HEK293T (cell line): ENCODE results near the gene ZNF483.
A peak's percentile ranks its signal among the peaks of the same experiment; 100 is the strongest.
"Not testable (repeated sequence)": the region's sequence is repeated elsewhere in the genome, so short reads cannot be mapped to it uniquely, and the experiment has no call there.

Experiments used
- CTCF ChIA-PET: fragments of 350-600 bp; formaldehyde crosslinking; extraction: SDS; loops from one replicate; lab custom pipeline; 2021; ENCODE audit warnings: antibody characterized with exemption, inconsistent platforms; lab: Yijun Ruan, JAX
- POLR2A ChIA-PET: fragments of 350-600 bp; formaldehyde crosslinking; extraction: SDS; loops from one replicate; lab custom pipeline; 2020; ENCODE audit warnings: antibody characterized with exemption, inconsistent platforms; lab: Yijun Ruan, JAX
- DNase-seq: peaks from one replicate; pipeline ENCODE4 v3.0.0; 2012; ENCODE audit warnings: mixed read lengths; ENCODE audit errors: extremely low spot score
- ARNT ChIP-seq: fragments of 450-650 bp; IDR thresholded peaks from 2 replicates; pipeline ENCODE4 v1.6.1; 2017; ENCODE audit warnings: mild to moderate bottlenecking
- BHLHE40 ChIP-seq: fragments of 450-650 bp; IDR thresholded peaks from 2 replicates; pipeline ENCODE4 v1.6.1; 2016; ENCODE audit warnings: mild to moderate bottlenecking, moderate library complexity, borderline replicate concordance
- CTBP1 ChIP-seq: fragments of 450-650 bp; IDR thresholded peaks from 2 replicates; pipeline ENCODE4 v1.6.1; 2016; ENCODE audit warnings: borderline replicate concordance
- ELF4 ChIP-seq: fragments of 450-650 bp; IDR thresholded peaks from 2 replicates; pipeline ENCODE4 v1.6.1; 2017; ENCODE audit warnings: antibody characterized with exemption
- FOXA1 ChIP-seq: fragments of 450-650 bp; IDR thresholded peaks from 2 replicates; pipeline ENCODE4 v1.6.1; 2016; ENCODE audit warnings: mild to moderate bottlenecking
- FOXK2 ChIP-seq: fragments of 450-650 bp; IDR thresholded peaks from 2 replicates; pipeline ENCODE4 v1.6.1; 2016; ENCODE audit warnings: mild to moderate bottlenecking
- FOXM1 ChIP-seq: fragments of 450-650 bp; IDR thresholded peaks from 2 replicates; pipeline ENCODE4 v1.6.1; 2017; ENCODE audit warnings: mild to moderate bottlenecking, borderline replicate concordance
- HDGF ChIP-seq: fragments of 450-650 bp; IDR thresholded peaks from 2 replicates; pipeline ENCODE4 v1.6.1; 2017; ENCODE audit warnings: antibody characterized with exemption, borderline replicate concordance
- L3MBTL2 ChIP-seq: fragments of 450-650 bp; conservative IDR thresholded peaks from 2 replicates; pipeline ENCODE4 v1.6.1; 2016; ENCODE audit warnings: mild to moderate bottlenecking
- LEF1 ChIP-seq: fragments of 450-650 bp; IDR thresholded peaks from 2 replicates; pipeline ENCODE4 v1.6.1; 2017; ENCODE audit warnings: mild to moderate bottlenecking, borderline replicate concordance
- NFRKB ChIP-seq: fragments of 450-650 bp; IDR thresholded peaks from 2 replicates; pipeline ENCODE4 v1.6.1; 2016; ENCODE audit warnings: mild to moderate bottlenecking, moderate library complexity
- SP1 ChIP-seq: fragments of 450-650 bp; IDR thresholded peaks from 2 replicates; pipeline ENCODE4 v1.6.1; 2017
- SUZ12 ChIP-seq: fragments of 450-650 bp; IDR thresholded peaks from 2 replicates; pipeline ENCODE4 v1.6.1; 2016; ENCODE audit warnings: mild to moderate bottlenecking
- TARDBP ChIP-seq: fragments of 450-650 bp; IDR thresholded peaks from 2 replicates; pipeline ENCODE4 v1.6.1; 2016
- ZNF384 ChIP-seq: fragments of 450-650 bp; IDR thresholded peaks from 2 replicates; pipeline ENCODE4 v1.6.1; 2016
- TF ChIP-seq, protein P1 (sequence below): fragments of 450-650 bp; IDR thresholded peaks from 2 replicates; pipeline ENCODE4 v1.6.1; 2016

Gene ZNF483

DNA sequence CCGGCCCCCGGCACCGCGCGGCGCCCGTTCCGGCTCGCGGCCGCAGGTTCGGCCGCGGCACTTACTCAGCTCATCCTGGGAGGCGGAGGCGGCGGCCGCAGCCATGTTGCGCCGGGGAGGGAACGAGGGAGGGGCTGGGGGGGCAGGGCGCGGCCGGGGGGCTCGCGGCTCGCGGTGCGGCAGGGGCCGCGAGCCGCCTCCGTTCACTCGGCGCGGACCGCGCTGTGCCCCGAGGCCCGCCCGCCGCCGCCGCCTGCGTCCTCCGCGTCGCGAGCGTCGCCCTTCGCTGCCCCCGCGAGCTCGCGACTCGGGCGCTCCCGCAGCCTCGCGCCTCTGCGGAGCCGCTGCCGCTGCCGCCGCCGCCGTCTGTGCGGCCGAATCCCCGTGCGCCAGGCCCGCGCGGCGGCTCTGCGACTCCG is 41.5 kb upstream of the ZNF483 start:
- ChIA-PET CTCF (no interaction called here), POLR2A (interaction anchor here (0.6 to 1.8 kb wide), 13 partner anchors 9 to 179 kb away, joined by 3 to 6 read pairs (median 3); partner anchors contain the start of gene ZNF483)
- DNase-seq, result peak; percentile 56
- TF ChIP-seq FOXM1, result peak; percentile 22; the same call in 1 of the 2 replicates
- no peak for TF ChIP-seq SUZ12

DNA sequence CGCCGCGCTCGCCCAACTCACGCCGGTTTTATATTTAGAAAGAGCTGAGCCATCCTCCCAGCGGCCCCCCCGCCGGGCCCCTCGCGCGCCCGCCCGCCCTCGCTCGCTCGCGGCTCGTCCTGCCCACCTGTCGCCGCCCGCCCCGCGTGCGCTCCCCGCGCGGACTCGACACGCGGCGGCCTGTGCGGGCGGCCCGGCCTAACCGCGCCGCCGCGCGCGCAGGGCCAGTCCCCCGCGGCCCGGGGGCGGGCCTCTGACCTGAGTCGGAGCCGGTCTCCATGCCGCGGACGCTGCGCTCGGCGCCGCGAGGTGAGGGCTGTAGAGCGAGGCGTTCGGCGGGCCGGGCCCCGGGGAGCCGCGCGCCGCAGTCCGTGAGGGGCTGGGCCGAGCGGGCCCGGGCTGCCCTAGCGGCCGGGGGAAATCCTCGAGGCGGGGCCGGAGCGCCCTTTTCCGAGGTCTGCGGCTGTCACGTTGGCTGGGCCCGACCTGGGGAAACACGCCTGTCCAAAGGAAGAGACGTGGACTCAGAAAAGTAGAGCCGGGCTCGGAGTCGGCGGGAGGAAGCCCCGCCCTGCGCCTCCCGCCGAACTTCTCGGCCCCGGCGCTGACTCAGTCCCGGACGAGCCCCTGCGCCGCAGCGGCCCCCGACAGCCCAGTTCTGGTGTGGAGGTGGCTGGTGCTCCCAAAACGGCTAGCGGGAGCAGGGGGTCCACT is 41.0 kb upstream of the ZNF483 start, which contains the start of gene ECPAS:
Gene ECPAS (minus strand): TSS at position 526 of the 714 bp plus-strand sequence. CDS start 11,465 bp downstream, outside the sequence.
- TF ChIP-seq SP1 (no peak), TARDBP (no peak), ELF4 (no peak), FOXM1 (no peak), CTBP1 (no peak)
- ChIA-PET CTCF (no interaction called here), POLR2A (interaction anchor here (0.6 to 1.8 kb wide), 8 partner anchors 9 to 178 kb away, joined by 3 to 6 read pairs (median 3); no protein-coding TSS in a partner anchor)
- DNase-seq, result peak; percentile 79

DNA sequence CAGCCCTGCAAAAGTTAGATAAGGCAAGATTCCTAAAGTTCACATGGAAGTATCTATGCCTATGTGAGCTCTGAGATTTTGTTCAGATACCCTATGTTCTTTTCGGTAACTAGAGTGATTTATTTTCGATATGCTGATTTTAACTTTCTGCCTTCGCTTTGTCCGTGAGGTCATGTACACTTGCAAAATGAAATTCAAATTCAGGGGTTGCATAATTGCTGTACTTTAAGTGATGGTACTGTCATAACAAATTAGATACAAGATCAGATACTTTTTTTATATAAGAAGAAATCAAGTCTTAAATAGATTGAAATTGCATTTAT is 40.4 kb upstream of the ZNF483 start:
- POLR2A ChIA-PET, result no interaction called here
- DNase-seq, result no peak
- CTCF ChIA-PET, result no interaction called here
- TF ChIP-seq SUZ12, result no peak
- TF ChIP-seq, protein P1, sequence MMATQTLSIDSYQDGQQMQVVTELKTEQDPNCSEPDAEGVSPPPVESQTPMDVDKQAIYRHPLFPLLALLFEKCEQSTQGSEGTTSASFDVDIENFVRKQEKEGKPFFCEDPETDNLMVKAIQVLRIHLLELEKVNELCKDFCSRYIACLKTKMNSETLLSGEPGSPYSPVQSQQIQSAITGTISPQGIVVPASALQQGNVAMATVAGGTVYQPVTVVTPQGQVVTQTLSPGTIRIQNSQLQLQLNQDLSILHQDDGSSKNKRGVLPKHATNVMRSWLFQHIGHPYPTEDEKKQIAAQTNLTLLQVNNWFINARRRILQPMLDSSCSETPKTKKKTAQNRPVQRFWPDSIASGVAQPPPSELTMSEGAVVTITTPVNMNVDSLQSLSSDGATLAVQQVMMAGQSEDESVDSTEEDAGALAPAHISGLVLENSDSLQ, result peak; percentile 41; the same call in 1 of the 2 replicates

DNA sequence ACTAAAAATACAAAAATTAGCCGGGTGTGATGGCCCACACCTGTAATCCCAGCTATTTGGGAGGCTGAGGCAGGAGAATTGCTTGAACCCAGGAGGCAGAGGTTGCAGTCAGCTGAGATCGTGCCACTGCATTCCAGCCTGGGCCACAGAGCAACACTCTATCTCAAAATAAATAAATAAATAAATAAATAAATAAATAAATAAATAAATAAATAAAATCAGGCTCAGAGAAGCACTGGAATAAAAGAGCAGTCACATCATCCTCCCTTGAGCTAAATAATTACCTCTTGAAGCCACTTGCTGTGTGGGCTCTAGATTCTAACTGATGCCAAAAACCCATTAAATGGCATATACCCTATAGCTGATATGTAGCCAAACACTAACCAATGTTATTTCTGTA is 27.8 kb upstream of the ZNF483 start:
- CTCF ChIA-PET, DNase-seq, POLR2A ChIA-PET: not testable (repeated sequence)

DNA sequence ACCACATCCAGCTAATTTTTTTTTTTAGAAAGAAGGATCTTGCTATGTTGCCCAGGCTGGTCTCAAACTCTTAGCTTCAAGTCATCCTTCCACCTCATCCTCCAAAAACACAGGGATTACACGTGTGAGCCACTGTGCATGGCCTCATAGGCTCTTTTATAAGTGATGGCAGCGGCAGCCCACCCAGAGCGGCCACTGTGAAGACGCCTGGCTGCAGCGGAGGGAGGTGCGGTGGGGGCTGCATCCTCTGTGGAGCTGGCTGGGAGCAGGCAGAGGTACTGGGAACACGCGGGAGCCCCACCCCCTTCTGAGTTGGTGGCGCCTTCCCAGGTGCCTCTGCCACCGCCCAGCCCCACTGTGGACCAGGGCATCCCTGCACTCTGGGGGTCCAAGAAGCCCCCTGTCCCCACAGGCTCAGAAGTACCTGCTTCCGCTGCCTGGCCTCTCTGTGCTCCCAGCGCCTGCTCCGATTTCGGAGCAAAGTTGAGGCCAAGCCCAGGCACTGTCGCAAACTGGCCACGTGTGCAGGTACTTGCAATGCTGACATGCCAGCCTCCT is 23.9 kb upstream of the ZNF483 start:
- DNase-seq, result no peak
- TF ChIP-seq SUZ12 (no peak), TARDBP (no peak), ZNF384 (no peak), BHLHE40 (no peak), SP1 (no peak), CTBP1 (no peak), FOXM1 (no peak), FOXA1 (no peak), L3MBTL2 (no peak), FOXK2 (no peak), NFRKB (no peak), LEF1 (no peak), ELF4 (no peak), HDGF (no peak), ARNT (no peak)
- TF ChIP-seq, protein P1, result no peak
- POLR2A ChIA-PET, result no interaction called here
- CTCF ChIA-PET, result no interaction called here

DNA sequence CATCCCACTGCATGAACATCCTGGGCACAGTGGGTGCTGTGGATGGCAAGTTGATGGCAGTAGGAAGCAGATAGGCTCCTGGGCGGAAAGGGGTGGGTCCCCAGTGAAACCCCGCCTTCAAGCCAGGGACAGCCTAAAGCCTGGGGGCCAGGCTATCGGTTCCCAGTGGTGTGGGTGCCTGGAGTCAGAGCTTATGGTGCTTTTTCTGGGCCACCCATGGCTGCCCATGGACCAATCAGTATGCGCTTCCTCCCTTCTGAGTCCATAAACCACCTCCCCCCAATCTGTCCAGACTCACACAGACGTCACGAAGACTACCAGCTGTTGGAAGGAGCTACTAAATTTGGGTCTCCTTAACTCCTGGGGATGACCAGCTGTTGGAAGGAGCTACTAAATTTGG is 23.3 kb upstream of the ZNF483 start:
- no peak for DNase-seq
- ChIA-PET POLR2A (no interaction called here), CTCF (no interaction called here)
- TF ChIP-seq BHLHE40 (no peak), FOXM1 (no peak), ELF4 (no peak), TARDBP (no peak), NFRKB (no peak), SUZ12 (no peak)

DNA sequence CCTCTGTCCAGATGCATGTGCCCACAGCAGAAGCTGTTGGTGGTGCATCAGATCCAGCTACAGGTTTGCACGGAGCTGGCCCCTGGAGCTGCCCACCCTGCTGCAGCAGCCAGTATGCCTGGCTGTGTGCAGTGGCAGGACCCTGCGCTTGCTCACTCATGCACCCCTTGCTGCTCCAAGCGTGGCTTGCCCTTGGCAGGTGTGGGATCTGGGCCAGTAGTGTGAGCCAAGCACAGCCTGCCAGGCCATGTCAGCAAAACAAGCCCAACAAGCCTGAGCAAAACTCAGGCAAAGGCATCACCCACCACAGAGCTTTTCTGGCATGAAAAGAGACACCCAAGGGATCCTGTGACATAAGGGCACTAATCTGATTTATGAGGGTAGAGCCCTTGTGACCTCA is 22.5 kb upstream of the ZNF483 start:
- CTCF ChIA-PET, result interaction anchor here (0.6 kb wide), 1 partner anchor 104 kb away, joined by 3 read pairs; no protein-coding TSS in a partner anchor
- DNase-seq, result no peak
- POLR2A ChIA-PET, result no interaction called here
- TF ChIP-seq FOXK2 (no peak), NFRKB (no peak), SUZ12 (no peak), SP1 (no peak), BHLHE40 (no peak), FOXM1 (no peak), ELF4 (no peak), L3MBTL2 (no peak), LEF1 (no peak), FOXA1 (no peak), ARNT (no peak), ZNF384 (no peak), HDGF (no peak)
- TF ChIP-seq, protein P1, result no peak

DNA sequence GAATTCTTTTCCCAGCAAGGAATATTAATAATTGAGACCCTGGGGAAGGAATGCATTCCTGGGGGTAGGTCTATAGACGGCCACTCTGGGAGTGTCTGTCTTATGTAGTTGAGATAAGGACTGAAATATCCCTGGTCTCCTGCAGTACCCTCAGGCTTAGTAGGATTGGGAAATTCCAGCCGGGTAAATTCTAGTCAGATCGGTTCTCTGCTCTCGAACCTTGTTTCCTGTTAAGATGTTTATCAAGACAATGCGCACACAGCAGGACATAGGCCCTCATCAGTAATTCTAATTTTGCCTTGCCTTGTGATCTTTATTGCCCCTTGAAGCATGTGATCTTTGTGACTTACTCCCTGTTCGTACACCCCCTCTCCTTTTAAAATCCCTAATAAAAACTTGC is 13.4 kb upstream of the ZNF483 start:
- DNase-seq, CTCF ChIA-PET, POLR2A ChIA-PET: not testable (repeated sequence)
